Activated B cell treated with CpG ODN at 0.5 μM for 24 hours (primary cell): Measurements from ENCODE around the gene RUVBL2. TPM values are rescaled to one million over a fixed set of nuclear protein-coding genes. Genes with fewer than 3 reads are reported as not detected.

Experiments used
- ATAC-seq: fragments of 200-7000 bp; cut with Tn5 transposase; one replicate; pipeline ENCODE4 v1.10.0; 2021; ENCODE audit warnings: low read depth, mild to moderate bottlenecking, moderate library complexity
- CTCF ChIA-PET: fragments of 350-600 bp; sonication (Branson Sonifier 250); formaldehyde crosslinking; loops from one replicate; lab custom pipeline; 2021; ENCODE audit warnings: antibody characterized with exemption; lab: Charles Lee
- POLR2A ChIA-PET: fragments of 350-600 bp; sonication (Branson Sonifier 250); formaldehyde crosslinking; loops from one replicate; lab custom pipeline; 2021; ENCODE audit warnings: antibody characterized with exemption; lab: Charles Lee
- DNase-seq: peaks from one replicate; pipeline ENCODE4 v3.0.0; 2022
- H3K27ac Mint-ChIP-seq: one replicate; pipeline ENCODE4 v1.8.0; 2020; ENCODE audit warnings: mixed read lengths
- H3K27me3 Mint-ChIP-seq: one replicate; pipeline ENCODE4 v1.8.0; 2021; ENCODE audit warnings: mixed read lengths
- H3K36me3 Mint-ChIP-seq: one replicate; pipeline ENCODE4 v1.8.0; 2021; ENCODE audit warnings: low read depth, mixed read lengths
- H3K4me1 Mint-ChIP-seq: one replicate; pipeline ENCODE4 v1.8.0; 2021; ENCODE audit warnings: mixed read lengths
- H3K4me3 Mint-ChIP-seq: one replicate; pipeline ENCODE4 v1.8.0; 2020; ENCODE audit warnings: mild to moderate bottlenecking, mixed read lengths
- H3K9me3 Mint-ChIP-seq: one replicate; pipeline ENCODE4 v1.8.0; 2020; ENCODE audit warnings: mixed read lengths
- CTCF ChIP-seq: fragments of 200-600 bp; IDR thresholded peaks from one replicate; pipeline ENCODE4 v1.8.0; 2022; ENCODE audit warnings: antibody characterized with exemption, mild to moderate bottlenecking
- intact Hi-C: fragments of 100-400 bp; cut with micrococcal nuclease; formaldehyde crosslinking; loops from one replicate; pipeline ENCODE4 v1.15.1; 2024
- total RNA-seq: library from RNA; stranded (reverse); gene quantifications from 2 replicates; pipeline ENCODE4 v1.2.3, GENCODE V29; 2022

Gene RUVBL2
- total RNA-seq, 1 donor from 2014 or later, result 75.6 TPM

DNA sequence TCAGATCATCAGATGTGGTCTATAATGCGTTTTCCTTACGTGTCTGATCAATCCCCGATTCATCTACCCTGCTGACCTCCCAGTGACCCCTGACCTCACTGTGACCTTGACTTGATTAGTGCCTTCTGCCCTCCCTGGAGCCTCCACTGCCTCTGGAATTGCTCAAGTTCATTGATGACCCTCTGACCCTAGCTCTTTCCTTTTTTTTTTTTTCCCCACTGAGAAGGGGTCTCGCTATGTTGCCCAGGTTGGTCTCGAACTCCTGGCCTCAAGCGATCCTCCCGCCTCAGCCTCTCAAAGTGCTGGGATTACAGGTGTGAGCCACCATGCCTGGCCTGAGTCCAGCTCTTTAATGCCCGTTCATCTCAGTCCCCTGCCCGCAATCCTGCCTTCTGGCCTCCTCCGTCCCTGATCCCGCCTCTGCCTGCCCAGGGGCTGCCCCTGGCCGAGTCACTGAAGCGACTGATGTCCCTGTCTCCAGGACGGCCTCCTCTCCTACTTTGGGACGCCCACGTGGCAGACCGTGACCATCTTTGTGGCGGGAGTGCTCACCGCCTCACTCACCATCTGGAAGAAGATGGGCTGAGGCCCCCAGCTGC lies 32.5 kb upstream of the RUVBL2 start:
- intact Hi-C loops, result no loop called here
- Mint-ChIP-seq H3K27ac (peak overlapping the region; percentile 19), H3K27me3 (no peaks in the 10 kb centered on the region), H3K9me3 (no peaks in the 10 kb centered on the region), H3K36me3 (peaks cover 37% of the 10 kb centered on the region), H3K4me1 (peaks cover 60% of the 10 kb centered on the region), H3K4me3 (no peak overlapping the region)
- ChIA-PET POLR2A (interaction anchor here (0.6 to 4.9 kb wide), 4 partner anchors 10 to 715 kb away, joined by 3 to 53 read pairs (median 4); partner anchors contain the start of genes PPP1R15A and PRMT1), CTCF (interaction anchor here (1.0 to 1.9 kb wide), 4 partner anchors 9 to 166 kb away, joined by 3 to 8 read pairs (median 4); no protein-coding TSS in a partner anchor)
- ATAC-seq (no peak), DNase-seq (no peak)
- no peak for TF ChIP-seq CTCF

GRCh38 chr19:48961673-48962028 lies 32.0 kb upstream of the RUVBL2 start:
- Mint-ChIP-seq H3K27ac (peak overlapping the region; percentile 99), H3K4me3 (peak overlapping the region; percentile 65), H3K36me3 (peaks cover 39% of the 10 kb centered on the region), H3K27me3 (no peaks in the 10 kb centered on the region), H3K4me1 (peaks cover 62% of the 10 kb centered on the region), H3K9me3 (no peaks in the 10 kb centered on the region)
- CTCF ChIA-PET, result interaction anchor here (0.9 to 1.5 kb wide), 4 partner anchors 9 to 166 kb away, joined by 3 to 8 read pairs (median 3); no protein-coding TSS in a partner anchor
- DNase-seq, result no peak
- intact Hi-C loops, result loop anchor here (2.0 kb wide), 1 partner anchor 61 kb away; the partner anchor contains the start of gene NUCB1
- TF ChIP-seq CTCF, result no peak
- POLR2A ChIA-PET, result interaction anchor here (0.6 to 4.9 kb wide), 7 partner anchors 9 to 715 kb away, joined by 3 to 53 read pairs (median 5); partner anchors contain the start of genes PPP1R15A, PRMT1 and RUVBL2
- ATAC-seq, result no peak

GRCh38 chr19:48962029-48962848 lies 31.4 kb upstream of the RUVBL2 start:
- Mint-ChIP-seq H3K9me3 (no peaks in the 10 kb centered on the region), H3K4me3 (peak overlapping the region; percentile 65), H3K36me3 (peaks cover 40% of the 10 kb centered on the region), H3K27ac (peak overlapping the region; percentile 99), H3K4me1 (peaks cover 65% of the 10 kb centered on the region), H3K27me3 (no peaks in the 10 kb centered on the region)
- ATAC-seq (peak; percentile 30), DNase-seq (peak; percentile 53)
- POLR2A ChIA-PET, result interaction anchor here (0.6 to 4.9 kb wide), 11 partner anchors 8 to 714 kb away, joined by 3 to 53 read pairs (median 4); partner anchors contain the start of genes BAX, NUCB1, PPP1R15A and PRMT1
- no peak for TF ChIP-seq CTCF
- intact Hi-C loops, result loop anchor here (2.0 kb wide), 1 partner anchor 61 kb away; the partner anchor contains the start of gene NUCB1
- CTCF ChIA-PET, result interaction anchor here (0.9 to 1.5 kb wide), 4 partner anchors 9 to 167 kb away, joined by 3 to 8 read pairs (median 3); no protein-coding TSS in a partner anchor

DNA sequence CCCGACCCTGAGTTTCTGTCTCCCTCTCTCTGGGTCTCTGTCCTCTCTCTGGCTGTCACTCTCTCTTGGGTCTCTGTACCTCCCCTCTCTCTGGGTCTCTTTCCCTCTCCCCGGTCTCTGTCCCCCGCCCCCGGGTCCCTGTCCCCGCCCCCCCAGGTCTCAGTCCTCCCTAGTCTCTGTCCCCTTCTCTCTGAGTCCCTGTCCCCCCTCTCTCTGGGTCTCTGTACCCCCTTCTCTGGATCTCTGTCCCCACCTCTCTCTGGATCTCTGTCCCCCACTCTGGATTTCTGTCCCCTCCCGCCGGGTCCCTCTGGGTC lies 30.9 kb upstream of the RUVBL2 start:
- Mint-ChIP-seq H3K36me3 (peaks cover 40% of the 10 kb centered on the region), H3K27me3 (no peaks in the 10 kb centered on the region), H3K4me1 (peaks cover 70% of the 10 kb centered on the region), H3K27ac (peak overlapping the region; percentile 99), H3K9me3 (no peaks in the 10 kb centered on the region), H3K4me3 (peak overlapping the region; percentile 65)
- ATAC-seq, result no peak
- ChIA-PET CTCF (interaction anchor here (1.5 kb wide), 2 partner anchors 8 to 167 kb away, joined by 3 to 8 read pairs; no protein-coding TSS in a partner anchor), POLR2A (interaction anchor here (0.8 to 4.9 kb wide), 7 partner anchors 8 to 714 kb away, joined by 3 to 53 read pairs (median 5); partner anchors contain the start of genes BAX, NUCB1, PPP1R15A and PRMT1)
- DNase-seq, result no peak
- intact Hi-C loops, result loop anchor here (2.0 kb wide), 1 partner anchor 62 kb away; the partner anchor contains the start of gene NUCB1
- TF ChIP-seq CTCF, result no peak
